ENCODE results near the gene ABR. TPM values are rescaled to one million over a fixed set of nuclear protein-coding genes. Genes with fewer than 3 reads are reported as not detected.

ABR gene
- total and polyA plus RNA-seq, 2 donors = 17.7 to 37.6 TPM

DNA sequence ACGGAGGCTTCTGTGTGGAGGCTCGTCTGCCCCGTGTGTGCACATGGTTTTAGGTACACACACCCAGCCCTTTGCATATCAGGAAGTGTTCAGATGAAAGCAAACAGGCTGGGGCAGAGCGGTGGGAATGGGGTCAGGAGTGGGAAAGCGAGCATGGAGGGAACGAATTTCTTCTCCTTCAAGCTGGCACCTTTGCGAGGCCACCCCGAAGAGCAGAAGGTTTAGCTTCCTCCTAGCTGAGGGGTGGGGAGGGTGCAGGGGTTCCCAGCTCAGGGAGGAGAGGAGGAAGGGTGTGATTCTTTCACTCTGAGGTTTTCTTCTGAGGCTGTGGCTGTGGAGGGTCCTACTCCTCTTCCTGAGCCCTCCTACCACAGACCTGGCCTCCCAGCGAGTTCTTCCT is 83.6 kb downstream of the ABR start:
- H3K4me1 ChIP-seq (ENCODE audit: control insufficient read depth in 2 of 2, insufficient read depth in 2 of 2, low read length in 2 of 2) = peaks cover 9 to 24% of the 10 kb centered on the region in 2 donors
- H3K4me3 ChIP-seq (ENCODE audit: low read length in 2 of 2) = no peak overlapping the region
- peaks cover 19 to 36% of the 10 kb centered on the region in 2 donors for H3K36me3 ChIP-seq (ENCODE audit: control insufficient read depth in 2 of 2, insufficient read depth in 2 of 2, low read length in 1 of 2)
- 33% methylated on average over 9 of the region's 9 CpGs for WGBS
- H3K27ac ChIP-seq (ENCODE audit: low read depth in 1 of 2, low read length in 1 of 2) = peak overlapping the region in 1 of 2 donors; percentile 46
- H3K27me3 ChIP-seq (ENCODE audit: control insufficient read depth in 2 of 2, insufficient read depth in 1 of 2, low read length in 1 of 2) = no peaks in the 10 kb centered on the region
- DNase-seq (ENCODE audit: low read depth in 6 of 9, low spot score in 9 of 9) = peak in 1 of 9 donors; percentile 33
- H3K9me3 ChIP-seq (ENCODE audit: control insufficient read depth in 2 of 2, insufficient read depth in 1 of 2, low read length in 1 of 2) = no peaks in the 10 kb centered on the region

DNA sequence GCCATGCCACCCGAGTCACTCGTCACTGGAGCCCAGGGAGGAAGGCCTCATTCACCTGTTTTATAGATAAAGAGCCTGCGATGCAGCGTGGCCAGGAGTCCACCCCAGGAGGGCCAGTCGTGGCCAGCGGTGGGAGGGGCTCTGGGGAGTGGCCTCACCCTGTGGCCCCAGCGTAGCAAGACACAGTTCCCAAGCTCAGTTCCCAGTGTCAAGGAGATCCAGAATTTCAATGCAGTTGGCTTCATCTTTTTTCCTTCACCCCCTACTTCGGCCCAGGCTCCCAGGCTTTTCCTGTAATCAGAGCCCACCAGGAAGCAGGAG is 84.0 kb downstream of the ABR start:
- H3K36me3 ChIP-seq (ENCODE audit: control insufficient read depth in 2 of 2, insufficient read depth in 2 of 2, low read length in 1 of 2) = peaks cover 23 to 40% of the 10 kb centered on the region in 2 donors
- H3K4me1 ChIP-seq (ENCODE audit: control insufficient read depth in 2 of 2, insufficient read depth in 2 of 2, low read length in 2 of 2) = peaks cover 9 to 24% of the 10 kb centered on the region in 2 donors
- H3K27me3 ChIP-seq (ENCODE audit: control insufficient read depth in 2 of 2, insufficient read depth in 1 of 2, low read length in 1 of 2) = no peaks in the 10 kb centered on the region
- peak overlapping the region in 1 of 2 donors; percentile 46 for H3K27ac ChIP-seq (ENCODE audit: low read depth in 1 of 2, low read length in 1 of 2)
- WGBS = 83% methylated on average over 8 of the region's 8 CpGs
- no peaks in the 10 kb centered on the region for H3K9me3 ChIP-seq (ENCODE audit: control insufficient read depth in 2 of 2, insufficient read depth in 1 of 2, low read length in 1 of 2)
- H3K4me3 ChIP-seq (ENCODE audit: low read length in 2 of 2) = no peak overlapping the region
- no peak for DNase-seq (ENCODE audit: low read depth in 6 of 9, low spot score in 9 of 9)

DNA sequence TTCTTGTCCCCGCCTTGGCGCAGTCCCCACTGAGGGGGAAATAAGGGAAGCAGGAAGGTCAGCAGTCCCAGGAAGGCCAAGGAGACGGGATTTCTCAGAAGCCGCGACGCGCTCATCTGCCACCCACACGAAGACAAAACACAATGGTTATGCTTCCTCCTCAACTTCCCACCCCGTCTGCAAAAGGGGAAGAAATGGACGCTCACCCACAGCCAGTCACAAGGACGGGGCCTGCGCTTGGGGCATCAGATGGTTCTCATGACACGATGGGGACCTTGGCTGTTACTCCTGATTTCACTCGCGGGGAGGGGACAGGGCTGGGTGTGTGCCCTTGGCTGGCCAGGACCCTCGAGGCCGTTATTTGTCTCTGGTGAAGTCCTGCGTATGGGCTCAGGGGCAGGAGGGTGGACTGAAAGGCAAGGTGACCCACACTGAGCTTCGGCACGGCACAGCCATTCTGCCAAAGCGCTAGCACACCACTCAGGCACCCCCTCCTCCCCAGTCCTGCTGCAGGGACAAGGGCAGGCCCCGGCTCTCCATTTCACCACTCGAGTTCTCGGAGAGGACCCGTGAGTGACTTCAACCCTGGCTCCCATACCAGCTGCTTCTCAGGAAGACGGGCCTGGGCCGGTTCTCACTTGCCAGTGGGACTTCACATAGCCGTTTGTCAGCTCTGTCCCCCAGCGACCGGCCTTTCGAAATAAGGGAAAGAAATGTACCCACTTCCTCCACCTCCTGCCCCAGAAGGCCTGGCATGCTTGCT is 84.5 kb downstream of the ABR start:
- WGBS = 93% methylated on average over 31 of the region's 31 CpGs
- Histone ChIP-seq H3K27me3 (ENCODE audit: control insufficient read depth in 2 of 2, insufficient read depth in 1 of 2, low read length in 1 of 2) (no peaks in the 10 kb centered on the region), H3K36me3 (ENCODE audit: control insufficient read depth in 2 of 2, insufficient read depth in 2 of 2, low read length in 1 of 2) (peaks cover 20 to 41% of the 10 kb centered on the region in 2 donors), H3K4me1 (ENCODE audit: control insufficient read depth in 2 of 2, insufficient read depth in 2 of 2, low read length in 2 of 2) (peaks cover 9 to 29% of the 10 kb centered on the region in 2 donors), H3K27ac (ENCODE audit: low read depth in 1 of 2, low read length in 1 of 2) (peak overlapping the region; percentile 53 to 54), H3K9me3 (ENCODE audit: control insufficient read depth in 2 of 2, insufficient read depth in 1 of 2, low read length in 1 of 2) (no peaks in the 10 kb centered on the region), H3K4me3 (ENCODE audit: low read length in 2 of 2) (no peak overlapping the region)
- DNase-seq (ENCODE audit: low read depth in 6 of 9, low spot score in 9 of 9) = no peak

DNA sequence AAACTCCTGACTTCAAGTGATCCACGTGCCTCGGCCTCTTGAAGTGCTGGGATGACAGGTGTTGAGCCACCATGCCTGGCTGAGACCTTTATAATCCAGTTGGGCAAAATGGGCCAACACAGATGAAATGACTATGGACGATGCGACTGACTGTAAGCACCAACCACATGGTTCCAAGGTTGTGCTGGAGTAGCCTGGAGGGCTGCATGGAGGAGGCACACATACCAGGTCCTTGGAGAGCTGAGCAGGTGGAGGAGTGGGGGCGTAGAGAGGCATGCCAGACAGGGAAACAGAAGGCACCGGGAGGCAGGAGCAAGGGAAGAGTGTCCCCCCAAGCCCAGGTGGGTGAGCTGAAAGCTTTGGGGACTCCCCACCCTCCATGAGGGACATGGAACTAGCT is 85.2 kb downstream of the ABR start:
- H3K9me3 ChIP-seq (ENCODE audit: control insufficient read depth in 2 of 2, insufficient read depth in 1 of 2, low read length in 1 of 2) = no peaks in the 10 kb centered on the region
- H3K4me1 ChIP-seq (ENCODE audit: control insufficient read depth in 2 of 2, insufficient read depth in 2 of 2, low read length in 2 of 2) = peaks cover 9 to 30% of the 10 kb centered on the region in 2 donors
- H3K36me3 ChIP-seq (ENCODE audit: control insufficient read depth in 2 of 2, insufficient read depth in 2 of 2, low read length in 1 of 2) = peaks cover 19 to 41% of the 10 kb centered on the region in 2 donors
- H3K27ac ChIP-seq (ENCODE audit: low read depth in 1 of 2, low read length in 1 of 2) = no peak overlapping the region
- H3K4me3 ChIP-seq (ENCODE audit: low read length in 2 of 2) = no peak overlapping the region
- H3K27me3 ChIP-seq (ENCODE audit: control insufficient read depth in 2 of 2, insufficient read depth in 1 of 2, low read length in 1 of 2) = no peaks in the 10 kb centered on the region
- WGBS = 98% methylated on average over 6 of the region's 6 CpGs
- no peak for DNase-seq (ENCODE audit: low read depth in 6 of 9, low spot score in 9 of 9)

DNA sequence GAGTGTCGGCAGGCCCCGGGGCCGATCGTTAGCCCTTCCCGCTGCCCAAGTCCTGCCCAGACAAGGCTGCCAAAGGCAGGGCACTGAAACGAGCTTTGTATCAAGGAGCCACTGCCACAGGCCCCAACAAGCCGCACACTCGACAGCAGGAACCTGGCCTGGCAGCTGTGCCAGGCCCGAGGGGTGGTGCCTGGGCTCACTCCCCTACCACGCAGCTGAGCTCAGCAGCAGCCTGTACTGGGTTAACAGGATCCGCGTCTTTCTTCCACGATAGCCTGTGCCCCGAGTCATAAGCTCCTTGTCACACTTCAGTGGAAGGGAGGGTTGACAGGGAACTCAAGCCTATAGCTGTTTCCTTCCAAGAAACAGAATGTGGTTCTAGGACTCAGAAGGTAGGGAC is 87.9 kb downstream of the ABR start:
- no peak overlapping the region for H3K27ac ChIP-seq (ENCODE audit: low read depth in 1 of 2, low read length in 1 of 2)
- H3K9me3 ChIP-seq (ENCODE audit: control insufficient read depth in 2 of 2, insufficient read depth in 1 of 2, low read length in 1 of 2) = no peaks in the 10 kb centered on the region
- H3K4me1 ChIP-seq (ENCODE audit: control insufficient read depth in 2 of 2, insufficient read depth in 2 of 2, low read length in 2 of 2) = peaks cover 3 to 23% of the 10 kb centered on the region in 2 donors
- peaks cover 21 to 41% of the 10 kb centered on the region in 2 donors for H3K36me3 ChIP-seq (ENCODE audit: control insufficient read depth in 2 of 2, insufficient read depth in 2 of 2, low read length in 1 of 2)
- H3K27me3 ChIP-seq (ENCODE audit: control insufficient read depth in 2 of 2, insufficient read depth in 1 of 2, low read length in 1 of 2) = no peaks in the 10 kb centered on the region
- 95% methylated on average over 14 of the region's 14 CpGs for WGBS
- no peak overlapping the region for H3K4me3 ChIP-seq (ENCODE audit: low read length in 2 of 2)
- no peak for DNase-seq (ENCODE audit: low read depth in 6 of 9, low spot score in 9 of 9)

DNA sequence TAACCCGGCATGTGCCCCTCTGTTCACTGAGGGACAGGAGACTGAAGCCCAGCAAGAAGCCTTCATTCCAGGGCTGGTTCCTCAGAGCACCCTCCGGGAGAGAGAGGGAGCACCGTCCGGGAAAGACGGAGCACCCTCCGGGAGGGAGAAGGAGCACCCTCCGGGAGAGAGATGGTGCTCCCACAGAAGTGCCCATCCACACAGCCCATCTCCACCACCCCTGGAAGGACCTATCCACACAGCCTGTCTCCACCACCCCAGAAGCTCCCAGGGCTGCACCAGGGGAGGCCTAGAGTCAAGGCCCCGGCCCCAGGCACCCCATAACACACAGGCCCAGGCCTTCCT is 88.6 kb downstream of the ABR start:
- WGBS = 89% methylated on average over 8 of the region's 8 CpGs
- no peak for DNase-seq (ENCODE audit: low read depth in 6 of 9, low spot score in 9 of 9)
- Histone ChIP-seq H3K36me3 (ENCODE audit: control insufficient read depth in 2 of 2, insufficient read depth in 2 of 2, low read length in 1 of 2) (peaks cover 21 to 41% of the 10 kb centered on the region in 2 donors), H3K4me3 (ENCODE audit: low read length in 2 of 2) (no peak overlapping the region), H3K4me1 (ENCODE audit: control insufficient read depth in 2 of 2, insufficient read depth in 2 of 2, low read length in 2 of 2) (peaks cover 0 to 16% of the 10 kb centered on the region in 2 donors), H3K9me3 (ENCODE audit: control insufficient read depth in 2 of 2, insufficient read depth in 1 of 2, low read length in 1 of 2) (no peaks in the 10 kb centered on the region), H3K27ac (ENCODE audit: low read depth in 1 of 2, low read length in 1 of 2) (peak overlapping the region in 1 of 2 donors; percentile 11), H3K27me3 (ENCODE audit: control insufficient read depth in 2 of 2, insufficient read depth in 1 of 2, low read length in 1 of 2) (no peaks in the 10 kb centered on the region)

DNA sequence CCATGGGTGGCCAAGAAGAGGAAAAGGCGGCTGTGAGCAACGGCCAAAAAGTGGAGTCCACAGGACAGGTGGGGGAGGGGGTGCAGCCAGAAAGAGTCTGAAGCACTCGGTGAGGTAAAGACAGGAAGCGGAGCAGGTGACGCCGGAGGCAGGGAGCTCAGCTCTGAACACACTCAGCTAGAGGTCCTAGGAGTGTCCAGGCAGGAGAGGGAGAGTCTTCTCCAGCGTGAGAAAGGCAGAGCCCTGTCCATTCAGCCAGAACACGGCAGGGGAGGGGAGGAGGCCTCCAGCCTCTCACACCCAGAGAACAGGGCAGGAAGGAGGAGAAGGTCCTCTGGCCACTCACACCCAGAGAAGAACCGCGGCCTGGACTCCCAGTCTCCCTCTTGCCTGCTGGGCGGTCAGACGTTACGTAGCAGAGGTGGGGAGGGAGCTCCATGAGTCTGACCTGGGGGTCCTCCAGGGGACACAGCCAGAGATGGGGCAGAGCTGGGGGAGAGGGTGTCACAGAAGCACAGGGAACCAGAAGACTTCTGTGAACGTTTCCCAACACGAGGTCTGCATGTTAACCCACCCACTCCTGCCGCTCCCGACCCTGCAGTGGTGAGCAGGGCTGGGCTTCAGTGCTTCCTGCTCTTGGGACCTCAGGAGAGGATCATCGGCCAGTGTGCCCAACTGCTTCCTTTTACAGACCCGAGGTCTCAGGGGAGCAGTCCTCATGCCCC is 89.2 kb downstream of the ABR start:
- WGBS = 95% methylated on average over 19 of the region's 19 CpGs
- DNase-seq (ENCODE audit: low read depth in 6 of 9, low spot score in 9 of 9) = no peak
- Histone ChIP-seq H3K36me3 (ENCODE audit: control insufficient read depth in 2 of 2, insufficient read depth in 2 of 2, low read length in 1 of 2) (peaks cover 21 to 38% of the 10 kb centered on the region in 2 donors), H3K4me1 (ENCODE audit: control insufficient read depth in 2 of 2, insufficient read depth in 2 of 2, low read length in 2 of 2) (peaks cover 0 to 11% of the 10 kb centered on the region in 2 donors), H3K4me3 (ENCODE audit: low read length in 2 of 2) (no peak overlapping the region), H3K9me3 (ENCODE audit: control insufficient read depth in 2 of 2, insufficient read depth in 1 of 2, low read length in 1 of 2) (no peaks in the 10 kb centered on the region), H3K27ac (ENCODE audit: low read depth in 1 of 2, low read length in 1 of 2) (peak overlapping the region in 1 of 2 donors; percentile 38), H3K27me3 (ENCODE audit: control insufficient read depth in 2 of 2, insufficient read depth in 1 of 2, low read length in 1 of 2) (no peaks in the 10 kb centered on the region)

DNA sequence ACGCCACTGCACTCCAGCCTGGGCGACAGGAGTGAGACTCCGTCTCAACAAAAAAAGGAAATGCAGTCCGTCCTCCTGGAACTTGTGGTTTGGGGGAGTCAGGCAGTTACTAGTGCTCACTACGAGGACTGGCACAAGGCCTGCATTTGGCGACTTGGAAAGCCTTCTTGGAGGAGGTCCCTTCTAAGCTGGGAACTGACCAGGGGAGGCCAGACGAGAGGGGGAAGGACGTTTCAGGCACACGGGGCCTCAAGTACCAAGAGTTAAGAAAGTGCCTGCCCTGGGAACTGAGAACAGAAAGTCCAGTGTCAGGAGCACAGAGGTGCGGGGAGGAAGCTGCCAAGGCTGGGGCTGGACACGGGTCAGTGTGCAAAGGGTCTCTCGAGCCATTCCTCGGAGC is 89.9 kb downstream of the ABR start:
- Histone ChIP-seq H3K27me3 (ENCODE audit: control insufficient read depth in 2 of 2, insufficient read depth in 1 of 2, low read length in 1 of 2) (no peaks in the 10 kb centered on the region), H3K36me3 (ENCODE audit: control insufficient read depth in 2 of 2, insufficient read depth in 2 of 2, low read length in 1 of 2) (peaks cover 18 to 32% of the 10 kb centered on the region in 2 donors), H3K27ac (ENCODE audit: low read depth in 1 of 2, low read length in 1 of 2) (no peak overlapping the region), H3K9me3 (ENCODE audit: control insufficient read depth in 2 of 2, insufficient read depth in 1 of 2, low read length in 1 of 2) (no peaks in the 10 kb centered on the region), H3K4me3 (ENCODE audit: low read length in 2 of 2) (no peak overlapping the region), H3K4me1 (ENCODE audit: control insufficient read depth in 2 of 2, insufficient read depth in 2 of 2, low read length in 2 of 2) (peaks cover 0 to 6% of the 10 kb centered on the region in 2 donors)
- no peak for DNase-seq (ENCODE audit: low read depth in 6 of 9, low spot score in 9 of 9)
- WGBS = 93% methylated on average over 13 of the region's 13 CpGs
